HT-29 (cell line): ENCODE results near the gene GFRA1. TPM values are rescaled to one million over a fixed set of nuclear protein-coding genes. Genes with fewer than 3 reads are reported as not detected.

Source experiments
- DNase-seq: peaks from one replicate; pipeline ENCODE4 v3.0.0-alpha.2; 2015; ENCODE audit warnings: low spot score
- total RNA-seq: library from RNA; depleted of rRNA; stranded (reverse); fragments of >200 nt; shearing (Covaris generic); gene quantifications from 2 replicates; pipeline ENCODE4 v1.2.3, GENCODE V29; 2014; rRNA removed

GFRA1 gene, protein sequence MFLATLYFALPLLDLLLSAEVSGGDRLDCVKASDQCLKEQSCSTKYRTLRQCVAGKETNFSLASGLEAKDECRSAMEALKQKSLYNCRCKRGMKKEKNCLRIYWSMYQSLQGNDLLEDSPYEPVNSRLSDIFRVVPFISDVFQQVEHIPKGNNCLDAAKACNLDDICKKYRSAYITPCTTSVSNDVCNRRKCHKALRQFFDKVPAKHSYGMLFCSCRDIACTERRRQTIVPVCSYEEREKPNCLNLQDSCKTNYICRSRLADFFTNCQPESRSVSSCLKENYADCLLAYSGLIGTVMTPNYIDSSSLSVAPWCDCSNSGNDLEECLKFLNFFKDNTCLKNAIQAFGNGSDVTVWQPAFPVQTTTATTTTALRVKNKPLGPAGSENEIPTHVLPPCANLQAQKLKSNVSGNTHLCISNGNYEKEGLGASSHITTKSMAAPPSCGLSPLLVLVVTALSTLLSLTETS
- total RNA-seq = not detected in 2 replicates

DNA sequence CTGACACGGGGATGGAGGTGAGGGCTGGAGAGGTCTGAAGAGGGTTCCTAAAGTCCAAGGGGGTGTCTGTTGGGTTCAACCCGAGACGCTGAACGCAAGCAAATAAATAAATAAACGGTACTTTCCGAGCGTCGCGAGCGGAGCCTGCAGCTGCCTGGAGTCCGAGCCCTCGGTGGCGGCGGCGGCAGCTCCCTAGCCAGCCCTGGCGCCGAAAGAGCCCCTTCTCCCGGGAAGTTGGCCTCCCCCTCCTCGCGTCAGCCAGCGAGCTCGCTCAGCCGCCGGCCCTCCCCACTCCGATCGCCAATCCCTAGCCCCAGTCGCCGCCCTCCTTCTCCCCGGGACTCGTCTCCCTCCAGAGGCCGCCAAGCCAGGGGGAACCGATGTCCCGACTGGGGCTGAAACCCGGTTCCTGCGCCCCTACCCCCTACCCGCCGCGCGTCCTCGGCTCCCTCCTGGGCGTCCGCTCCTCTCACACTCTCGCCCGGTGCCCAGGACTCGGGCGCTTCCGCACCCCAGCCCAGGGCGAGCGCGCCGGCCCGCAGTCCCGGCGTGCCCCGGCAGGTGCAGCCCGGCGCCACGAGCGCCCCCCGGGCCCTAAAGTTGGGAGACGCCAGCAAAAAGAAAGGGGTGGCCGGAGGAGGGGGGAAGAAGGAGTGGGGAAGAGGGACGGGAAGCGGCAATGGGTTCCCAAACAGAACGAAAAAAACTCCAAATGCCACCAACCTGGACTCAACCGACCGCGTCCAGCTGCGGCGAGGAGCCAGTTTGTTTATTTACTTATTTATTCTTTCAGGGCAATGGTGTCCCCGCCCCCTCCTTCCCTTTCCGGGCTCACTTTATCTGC is at the start of gene GFRA1:
Gene GFRA1 (minus strand): TSS at position 767 of the 844 bp plus-strand sequence. CDS start 1,177 bp downstream, outside the sequence.
- no peak for DNase-seq

DNA sequence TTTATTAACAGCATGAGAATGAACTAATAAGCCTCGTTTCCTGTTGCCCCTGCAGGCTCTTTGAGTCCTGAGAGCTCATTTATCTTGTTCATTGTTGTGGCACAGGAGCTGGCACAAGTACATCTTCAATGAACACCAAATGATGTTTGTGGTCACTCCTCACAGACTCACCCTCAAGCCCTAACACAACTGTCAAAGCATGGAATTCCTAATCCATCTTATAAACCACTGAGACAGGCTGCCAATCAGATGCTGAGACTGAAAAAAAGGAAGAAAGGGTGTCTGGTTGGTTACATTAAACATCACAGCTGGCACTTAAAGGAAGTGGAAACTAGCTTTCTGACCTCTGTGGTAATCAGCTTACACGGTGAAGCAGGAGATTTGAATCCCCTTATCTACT is 43.5 kb upstream of the GFRA1 start:
- DNase-seq = no peak

DNA sequence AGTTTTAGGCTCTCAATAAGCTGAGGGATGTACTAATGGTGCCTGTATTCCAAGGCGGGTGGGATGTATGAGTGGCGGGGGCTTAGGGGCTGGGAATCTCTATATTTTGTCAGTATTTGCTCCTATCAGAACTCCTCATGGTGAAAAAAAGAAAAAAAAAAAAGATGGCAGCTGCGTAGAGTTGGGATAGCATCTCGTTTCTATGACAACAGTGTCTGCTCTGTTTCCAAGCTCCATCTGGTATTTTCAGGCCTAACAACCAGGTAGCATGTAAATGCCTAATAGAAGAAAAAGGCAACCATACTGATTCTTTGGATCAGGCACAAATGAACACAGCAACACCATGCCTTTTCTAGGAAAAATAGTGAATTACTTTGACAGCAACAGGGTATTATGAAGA is 39.5 kb upstream of the GFRA1 start:
- DNase-seq = no peak

DNA sequence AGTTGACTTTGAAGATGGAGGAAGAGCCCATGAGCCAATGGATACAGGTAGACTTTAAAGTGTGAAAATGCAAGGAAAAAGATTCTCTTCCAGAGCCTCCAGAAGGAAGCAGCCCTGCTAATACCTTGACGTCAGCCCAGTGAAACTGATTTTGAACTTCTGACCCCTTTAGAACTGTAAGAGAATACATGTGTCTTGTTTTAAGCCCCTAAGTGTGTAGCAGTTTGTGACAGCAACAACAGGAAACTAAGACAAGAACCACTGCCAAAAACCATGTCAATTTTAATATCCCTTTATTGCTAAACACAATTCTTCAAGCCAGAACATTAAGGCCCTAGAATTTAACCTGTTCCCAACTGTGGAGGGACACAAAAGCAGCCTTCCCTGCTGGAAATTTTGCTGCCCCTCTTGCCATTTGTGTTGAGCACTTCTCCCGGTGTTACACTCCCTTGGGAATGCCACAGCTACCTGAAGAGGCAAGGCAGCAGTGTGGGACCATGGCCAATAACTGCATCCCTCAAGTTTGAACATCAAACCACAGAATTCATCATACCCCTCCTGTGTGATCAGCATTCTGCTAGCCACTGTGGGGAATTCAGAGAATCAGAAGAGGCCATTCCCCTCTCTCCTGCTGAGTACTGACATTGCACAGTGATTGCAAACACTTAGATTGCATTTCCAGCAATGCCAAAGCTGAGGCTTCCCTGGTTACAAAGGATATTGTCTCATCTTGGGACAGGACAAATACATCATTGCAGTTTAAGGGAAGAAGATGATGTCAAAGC is 38.9 kb upstream of the GFRA1 start:
- DNase-seq = no peak

DNA sequence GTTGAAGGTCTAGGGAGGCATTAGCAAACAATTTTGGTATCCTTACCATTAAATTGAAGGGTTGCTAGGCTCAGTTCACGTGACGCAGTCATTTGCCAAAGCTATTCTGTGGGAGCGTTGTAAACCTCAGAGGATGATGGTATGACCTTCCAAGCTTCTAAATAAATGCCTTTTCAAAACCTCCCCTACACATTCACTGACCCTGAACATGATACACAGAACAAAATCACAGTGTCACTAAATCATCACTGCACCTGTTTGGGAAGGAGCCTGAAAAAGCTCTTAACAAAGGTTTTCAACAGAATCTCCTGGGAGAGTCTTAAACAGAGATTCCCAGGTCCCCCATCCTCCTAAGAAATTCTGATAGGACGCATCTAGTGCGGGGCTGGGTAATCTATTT is 38.0 kb upstream of the GFRA1 start:
- no peak for DNase-seq

DNA sequence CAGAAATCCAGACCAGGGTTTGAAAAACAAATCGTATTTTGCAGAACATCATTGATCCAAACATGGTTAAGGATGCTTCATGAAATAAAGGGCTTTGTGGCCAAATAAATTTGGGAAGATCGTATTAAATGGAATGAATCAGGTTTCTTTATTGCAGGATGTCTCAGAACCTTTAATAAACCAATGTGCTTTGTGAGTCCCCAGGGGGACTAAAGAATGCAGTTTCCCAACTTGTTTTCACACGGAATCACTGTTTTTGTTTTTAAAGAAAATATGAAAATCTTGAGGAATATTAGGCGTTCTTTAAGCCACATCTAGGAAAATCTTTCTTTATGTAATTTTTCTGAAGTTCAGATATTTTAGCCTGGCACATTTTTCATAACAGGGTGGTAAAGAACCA is 34.4 kb upstream of the GFRA1 start:
- no peak for DNase-seq

DNA sequence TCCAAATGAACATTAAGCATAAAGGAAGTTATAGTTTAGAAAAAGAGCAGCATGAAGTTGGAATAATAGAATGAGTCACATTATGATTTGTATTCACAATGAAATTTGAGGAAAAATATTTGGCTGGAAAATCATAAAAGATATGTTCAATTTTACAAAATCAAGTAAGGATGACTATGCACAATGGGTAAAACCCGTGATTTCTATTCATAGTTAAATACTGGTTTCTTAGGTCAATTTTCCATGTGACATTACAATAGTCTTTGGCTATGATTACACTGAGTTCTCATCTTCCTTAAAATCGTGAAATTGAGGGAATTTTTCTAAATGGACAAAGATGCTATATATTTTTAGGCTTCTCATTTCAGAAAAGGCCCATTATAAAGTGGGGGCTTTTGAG is 33.8 kb upstream of the GFRA1 start:
- no peak for DNase-seq

DNA sequence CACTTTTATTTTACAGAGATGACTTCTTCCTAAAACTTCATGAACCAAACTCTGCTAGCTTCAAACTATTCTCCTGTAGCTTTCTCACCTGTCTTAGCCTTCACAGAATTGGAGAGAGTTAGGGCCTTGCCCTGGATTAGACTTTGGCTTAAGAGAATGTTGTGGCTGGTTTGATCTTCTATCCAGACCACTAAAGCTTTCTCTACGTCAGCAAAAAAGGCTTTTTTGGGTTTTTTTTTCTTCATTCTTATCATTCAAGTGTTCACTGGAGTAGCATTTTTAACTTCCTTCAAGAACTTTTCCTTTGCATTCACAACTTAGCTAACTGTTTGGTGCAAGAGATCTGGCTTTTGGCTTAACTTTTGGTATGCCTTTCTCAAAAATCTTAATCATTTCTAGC is 31.9 kb upstream of the GFRA1 start:
- no peak for DNase-seq

DNA sequence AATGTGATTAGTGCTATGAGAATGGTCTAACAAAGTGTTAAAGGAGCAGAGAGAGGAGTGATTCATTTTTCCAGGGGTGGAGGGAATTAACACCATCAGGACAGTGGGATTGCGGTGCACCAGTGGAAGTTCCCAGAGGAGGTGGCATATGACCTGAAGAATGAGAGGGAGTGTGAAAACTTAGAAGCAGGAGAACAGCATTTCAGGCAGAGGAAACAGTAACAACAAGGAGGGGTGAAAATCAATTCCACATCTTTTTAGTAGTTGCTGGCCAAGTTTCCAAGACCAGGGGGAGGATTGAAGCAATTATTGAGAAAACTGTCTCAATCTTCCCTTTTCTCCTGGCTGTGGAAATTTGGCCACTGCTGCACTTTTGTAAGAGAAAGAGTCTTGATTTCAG is 27.5 kb upstream of the GFRA1 start:
- DNase-seq = no peak

DNA sequence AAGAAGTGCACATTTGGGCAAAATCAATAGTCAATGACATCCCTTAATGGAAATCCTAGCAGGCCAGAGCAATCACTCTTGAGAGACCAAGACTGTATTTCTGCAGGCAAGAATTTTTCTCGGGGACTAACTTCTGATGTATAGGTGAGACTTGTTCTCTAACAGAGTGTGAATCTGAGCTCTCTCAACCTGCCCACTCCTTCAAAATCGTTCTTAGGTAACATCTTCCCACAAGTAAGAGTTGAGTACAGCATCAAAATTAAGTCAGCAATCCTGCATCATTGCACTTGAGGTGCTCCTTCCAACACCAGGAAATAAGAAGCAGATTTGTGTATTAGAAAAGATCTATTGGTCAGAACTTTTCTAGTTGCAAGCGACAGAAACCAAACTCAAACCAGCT is 25.6 kb upstream of the GFRA1 start:
- no peak for DNase-seq

DNA sequence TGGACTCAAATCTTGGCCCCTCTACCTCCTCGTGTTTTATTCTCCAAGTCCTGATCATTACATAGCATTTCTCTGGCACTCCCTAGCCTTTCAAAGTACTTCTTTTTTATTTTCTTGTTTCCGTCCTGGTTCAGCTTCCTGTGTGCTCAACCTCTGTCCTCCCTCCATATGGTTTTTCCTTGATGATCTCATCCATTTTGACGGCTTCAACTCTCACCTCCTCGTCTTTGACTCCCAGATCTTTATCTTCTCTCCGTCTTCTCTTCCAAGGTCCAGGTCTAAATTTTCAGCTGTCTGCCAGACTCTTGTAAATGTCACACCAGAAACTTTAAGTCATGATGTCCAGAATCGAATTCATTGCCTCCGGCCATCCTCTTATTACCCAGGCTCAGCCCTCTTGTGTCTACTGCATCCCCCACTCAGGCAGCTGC is 23.3 kb upstream of the GFRA1 start:
- DNase-seq = peak; percentile 1

DNA sequence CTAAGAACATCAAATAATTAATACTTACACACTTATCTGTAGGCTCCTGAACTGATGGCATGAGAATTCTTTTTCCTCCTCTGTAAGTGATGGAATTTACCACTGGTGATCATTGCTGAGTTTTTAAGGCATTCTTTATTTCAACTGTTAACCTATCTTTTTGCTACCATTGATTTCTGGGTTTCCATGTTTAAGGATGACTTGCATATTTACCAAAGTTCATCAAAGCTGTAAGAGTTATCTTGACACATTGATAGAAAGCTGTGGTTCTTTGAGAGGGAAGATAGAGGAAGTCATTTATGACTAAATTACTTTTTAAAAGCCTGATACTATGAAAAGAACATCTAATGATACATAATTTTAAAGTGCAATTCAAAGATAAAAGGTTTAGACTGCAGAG is 19.5 kb upstream of the GFRA1 start:
- DNase-seq = no peak

DNA sequence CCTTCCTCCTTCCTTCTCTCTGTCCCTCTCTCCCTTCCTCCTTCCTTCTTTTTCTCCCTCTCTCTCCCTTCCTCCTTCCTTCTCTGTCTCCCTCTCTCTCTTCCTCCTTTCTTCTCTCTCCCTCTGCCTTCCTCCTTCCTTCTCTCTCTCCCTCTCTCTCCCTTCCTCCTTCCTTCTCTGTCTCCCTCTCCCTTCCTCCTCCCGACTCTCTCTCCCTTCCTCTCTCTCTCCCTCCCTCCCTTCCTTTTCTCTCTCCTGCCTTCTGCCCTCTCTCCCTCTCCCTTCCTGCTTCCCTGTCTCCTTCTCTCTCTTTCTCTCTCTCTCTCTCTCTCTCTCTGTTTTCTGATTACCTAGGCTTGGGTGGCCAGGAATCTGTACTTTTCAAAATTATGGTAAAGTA is 16.6 kb upstream of the GFRA1 start:
- DNase-seq = no peak

DNA sequence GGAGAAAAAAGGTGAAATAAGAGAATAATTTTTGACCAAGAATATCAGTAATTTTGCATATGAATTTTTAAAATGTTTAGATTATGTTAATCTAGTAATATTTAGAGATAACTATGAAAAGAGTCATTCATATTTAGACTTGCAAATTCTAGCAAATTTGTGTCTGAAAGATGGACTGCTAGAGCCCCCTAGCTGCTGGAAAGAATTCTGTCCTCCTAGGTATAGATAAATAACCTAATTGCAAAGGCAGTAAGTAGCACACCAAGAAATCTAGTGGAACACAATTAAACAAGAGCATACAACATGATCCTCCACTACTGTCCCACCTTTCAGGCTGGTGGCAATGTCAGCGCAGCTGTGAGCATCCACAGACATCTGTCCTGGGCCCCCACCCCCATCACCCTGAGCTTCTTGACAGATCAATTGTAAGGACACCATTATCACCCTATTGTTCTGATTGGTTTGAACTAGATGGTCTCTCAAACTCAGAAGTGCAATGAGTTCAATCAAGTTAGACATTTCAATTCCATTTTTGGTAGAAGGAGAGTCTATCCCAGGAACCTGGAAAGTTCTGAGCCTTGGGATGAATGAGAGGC is 15.0 kb upstream of the GFRA1 start:
- peak; percentile 38 for DNase-seq

DNA sequence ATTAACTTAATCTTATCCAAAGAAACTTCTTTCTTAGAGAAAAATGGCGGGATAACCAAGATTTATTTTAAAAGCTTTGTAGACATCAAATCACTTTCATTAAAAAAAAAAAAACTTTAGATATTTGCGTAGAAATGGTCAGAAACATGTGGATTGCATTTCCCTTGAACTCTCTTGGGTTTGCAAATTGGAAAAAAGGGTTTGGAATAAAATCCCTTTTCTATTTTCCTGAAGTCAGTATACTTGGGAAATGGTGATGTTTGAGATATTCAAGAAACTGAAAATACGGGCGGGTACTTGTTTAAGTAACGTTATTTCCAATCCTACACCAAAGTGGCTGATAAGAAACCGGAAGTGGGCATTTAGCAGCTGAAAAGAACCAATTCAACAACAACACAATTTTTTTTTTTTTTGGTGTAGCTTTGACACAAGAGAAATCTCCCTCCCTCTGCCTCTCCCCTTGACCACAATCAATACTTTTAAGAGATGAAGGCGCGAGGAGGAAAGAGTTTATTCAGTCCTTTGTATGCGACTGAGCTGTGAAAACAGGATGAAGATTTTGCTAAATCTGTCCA is 13.7 kb upstream of the GFRA1 start:
- no peak for DNase-seq

DNA sequence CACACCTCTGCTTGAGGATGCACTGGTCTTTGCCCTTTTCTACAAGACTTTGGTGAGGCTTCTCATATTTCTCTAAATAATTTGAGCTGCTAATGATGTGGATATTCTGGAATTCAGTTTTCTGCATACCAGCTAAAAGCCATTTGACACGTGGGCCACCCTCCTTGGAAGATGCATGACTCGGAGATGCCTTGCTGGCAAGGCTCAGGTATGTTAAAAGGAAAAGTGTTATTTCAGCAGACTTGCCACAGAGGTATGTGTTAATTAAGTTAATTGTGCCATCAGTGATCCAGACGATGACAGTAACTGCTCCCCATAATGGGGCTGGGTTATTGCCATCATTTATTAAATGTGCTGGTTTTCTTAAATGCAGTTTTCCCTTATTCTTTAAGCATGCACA is 8.8 kb upstream of the GFRA1 start:
- DNase-seq = no peak

DNA sequence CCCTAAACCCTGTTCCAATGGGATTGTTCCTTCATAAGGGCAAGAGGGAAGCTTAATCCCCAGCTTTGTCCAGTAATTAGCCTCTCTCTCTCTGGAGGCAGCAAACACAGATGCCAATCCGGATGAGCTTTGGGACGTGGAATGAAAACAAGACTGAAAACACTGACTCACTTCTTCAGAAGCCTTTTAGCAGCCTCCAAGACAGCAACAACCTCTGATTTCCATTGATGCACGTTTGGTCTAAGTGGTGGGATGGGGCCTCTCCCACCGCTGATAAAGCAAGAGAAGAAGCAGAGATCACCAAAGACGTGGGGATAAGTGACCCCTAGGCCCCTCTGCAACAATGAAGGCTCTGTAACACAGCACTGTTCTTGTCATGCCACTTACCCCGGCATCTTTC is 5.8 kb upstream of the GFRA1 start:
- DNase-seq = no peak

DNA sequence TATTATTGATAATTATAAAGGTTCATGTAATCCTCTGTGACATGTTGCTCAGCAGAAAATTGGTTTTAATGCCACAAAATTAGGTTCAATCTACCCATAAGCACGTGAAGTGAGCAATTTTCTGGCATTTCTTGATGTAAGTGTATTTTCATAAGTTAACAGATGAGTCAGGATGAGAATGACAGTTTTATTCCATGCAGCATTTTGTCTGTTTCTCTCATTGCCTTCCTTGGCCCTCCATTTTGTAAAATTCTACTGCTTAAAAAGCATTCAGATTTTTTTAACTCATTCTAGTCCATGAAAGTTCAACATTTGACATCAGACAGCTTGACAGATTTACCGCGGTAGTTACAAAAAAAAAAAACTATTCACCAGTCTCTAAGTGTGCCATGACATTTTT is 4.0 kb upstream of the GFRA1 start:
- DNase-seq = no peak

DNA sequence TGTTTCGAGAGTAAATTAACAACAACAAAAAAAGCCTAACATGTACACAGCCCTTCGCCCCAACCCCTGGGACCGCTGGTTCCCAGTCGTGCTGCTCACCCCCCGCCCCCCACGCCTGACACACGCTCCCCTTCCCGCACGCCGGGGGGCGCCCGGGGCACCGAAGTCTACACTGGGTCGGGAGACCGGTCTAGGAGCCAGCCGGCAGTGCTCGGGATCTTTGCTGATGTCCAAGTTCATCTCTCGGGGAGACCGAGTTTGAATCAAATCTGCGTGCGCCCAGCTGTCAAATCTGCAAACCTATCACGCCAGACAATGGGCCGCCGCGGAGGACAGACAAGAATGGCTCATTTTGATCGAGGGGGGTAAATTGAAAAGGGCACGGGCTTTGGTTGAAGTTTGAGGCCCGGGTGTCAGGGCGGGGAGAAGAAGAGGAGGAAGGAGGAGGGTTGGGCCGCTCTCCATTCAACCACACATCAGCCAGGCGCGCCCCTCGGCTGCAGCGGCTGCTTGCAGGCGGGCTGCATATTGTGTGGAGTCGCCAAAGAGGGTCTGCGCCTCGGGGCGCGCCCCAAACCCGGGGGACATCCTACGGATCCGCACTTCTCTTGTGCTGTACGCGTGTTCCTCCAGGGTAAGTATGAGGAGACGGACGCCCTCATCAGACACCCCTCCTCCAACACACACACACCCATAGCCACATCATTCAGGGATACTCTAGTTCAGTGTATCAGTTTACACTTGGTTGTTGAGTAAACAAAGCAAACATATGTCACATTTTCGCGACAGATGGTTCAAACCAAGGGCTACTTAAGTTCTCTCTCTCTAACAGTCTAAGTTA is 1.3 kb upstream of the GFRA1 start:
- DNase-seq = no peak
